GM12875 (cell line): ENCODE data around the gene EPN1.

Experiments used
- H3K4me3 ChIP-seq: one replicate; pipeline ENCODE4 v1.5.1; 2011; ENCODE audit warnings: low read depth, low read length, control low read depth
- TF ChIP-seq, protein P1 (sequence below): IDR thresholded peaks from 2 replicates; pipeline ENCODE4 v1.5.1; 2011; ENCODE audit warnings: low read depth, mild to moderate bottlenecking, control low read depth, inconsistent platforms, low read length, moderate library complexity, borderline replicate concordance; ENCODE audit not compliant: insufficient read depth

The EPN1 gene

DNA sequence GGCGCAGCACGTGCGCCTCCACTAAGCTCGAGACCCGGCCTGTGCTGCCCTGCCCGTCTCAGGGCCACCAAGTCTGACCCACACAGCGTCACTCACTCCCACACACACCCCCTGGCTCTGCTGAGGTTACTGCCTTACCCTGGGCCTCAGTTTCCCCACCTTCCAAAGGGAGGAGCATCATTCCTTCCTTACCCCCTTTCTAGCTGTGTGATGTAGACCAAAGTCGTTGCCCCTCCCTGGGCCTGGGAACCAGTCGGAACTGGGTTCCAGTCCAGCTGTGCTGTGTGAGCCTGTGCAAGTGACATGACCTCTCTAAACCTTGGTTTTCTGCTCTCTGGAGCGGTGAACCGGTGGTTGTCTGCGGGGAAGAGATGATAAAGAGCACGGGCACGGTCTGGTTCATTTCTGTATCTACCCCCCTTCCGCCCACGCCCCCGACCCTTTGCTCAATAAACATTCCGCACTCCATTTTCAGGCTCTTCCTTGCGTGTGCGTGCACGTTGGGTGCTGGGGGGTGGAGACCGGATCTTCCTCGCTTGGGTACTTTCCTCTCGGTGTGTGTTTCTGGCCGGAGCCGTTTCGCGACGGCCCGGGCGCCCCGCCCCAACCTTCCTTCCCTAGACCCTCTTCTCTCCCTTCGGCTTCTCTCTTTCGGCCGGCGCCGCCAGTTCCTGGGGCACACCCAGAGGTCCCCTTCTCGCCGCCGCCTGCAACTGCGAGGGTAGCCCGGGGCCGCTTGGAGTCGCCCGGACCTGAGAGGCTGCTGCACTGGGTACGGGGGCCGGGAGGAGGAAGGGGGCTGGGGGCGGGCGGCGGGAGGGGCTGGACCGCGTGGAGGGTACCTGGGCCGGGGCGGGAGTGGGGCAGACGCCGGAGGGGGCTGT, 31.8 kb upstream of the EPN1 start, which contains the start of gene ZNF581:
TSS of gene ZNF581 (plus strand) at position 647 of the 884 bp plus-strand sequence. CDS start 923 bp downstream, outside the sequence.
- H3K4me3 ChIP-seq: peak within 1 kb of the TSS; percentile 80
- TF ChIP-seq, protein P1, sequence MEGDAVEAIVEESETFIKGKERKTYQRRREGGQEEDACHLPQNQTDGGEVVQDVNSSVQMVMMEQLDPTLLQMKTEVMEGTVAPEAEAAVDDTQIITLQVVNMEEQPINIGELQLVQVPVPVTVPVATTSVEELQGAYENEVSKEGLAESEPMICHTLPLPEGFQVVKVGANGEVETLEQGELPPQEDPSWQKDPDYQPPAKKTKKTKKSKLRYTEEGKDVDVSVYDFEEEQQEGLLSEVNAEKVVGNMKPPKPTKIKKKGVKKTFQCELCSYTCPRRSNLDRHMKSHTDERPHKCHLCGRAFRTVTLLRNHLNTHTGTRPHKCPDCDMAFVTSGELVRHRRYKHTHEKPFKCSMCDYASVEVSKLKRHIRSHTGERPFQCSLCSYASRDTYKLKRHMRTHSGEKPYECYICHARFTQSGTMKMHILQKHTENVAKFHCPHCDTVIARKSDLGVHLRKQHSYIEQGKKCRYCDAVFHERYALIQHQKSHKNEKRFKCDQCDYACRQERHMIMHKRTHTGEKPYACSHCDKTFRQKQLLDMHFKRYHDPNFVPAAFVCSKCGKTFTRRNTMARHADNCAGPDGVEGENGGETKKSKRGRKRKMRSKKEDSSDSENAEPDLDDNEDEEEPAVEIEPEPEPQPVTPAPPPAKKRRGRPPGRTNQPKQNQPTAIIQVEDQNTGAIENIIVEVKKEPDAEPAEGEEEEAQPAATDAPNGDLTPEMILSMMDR: no peak

GRCh38 chr19:55643887-55644176, 31.2 kb upstream of the EPN1 start:
- H3K4me3 ChIP-seq: peak overlapping the region; percentile 80
- TF ChIP-seq, protein P1: no peak

DNA sequence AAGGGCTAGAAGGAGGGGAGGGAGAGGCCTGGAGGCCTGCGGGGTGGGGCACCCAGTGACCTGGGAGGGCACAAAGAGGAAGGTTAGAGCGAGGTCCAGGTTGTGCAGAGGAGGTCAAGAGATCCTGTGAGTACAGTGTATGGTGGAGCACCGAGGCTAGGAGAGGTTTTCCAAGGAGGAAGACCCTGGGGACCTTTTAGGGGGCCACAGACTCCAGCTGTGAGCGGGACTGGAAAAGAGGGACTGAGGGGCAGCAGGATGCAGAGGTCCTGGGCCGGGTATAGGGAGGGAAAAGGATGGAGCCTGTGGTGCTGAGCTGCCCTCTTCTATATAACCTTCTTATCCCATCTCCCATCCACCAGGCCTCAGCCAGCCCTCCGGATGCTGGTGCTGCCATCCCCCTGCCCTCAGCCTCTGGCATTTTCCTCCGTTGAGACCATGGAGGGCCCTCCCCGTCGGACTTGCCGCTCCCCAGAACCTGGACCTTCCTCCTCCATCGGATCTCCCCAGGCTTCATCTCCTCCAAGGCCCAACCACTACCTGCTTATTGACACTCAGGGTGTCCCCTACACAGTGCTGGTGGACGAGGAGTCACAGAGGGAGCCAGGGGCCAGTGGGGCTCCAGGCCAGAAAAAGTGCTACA, 30.7 kb upstream of the EPN1 start:
- TF ChIP-seq, protein P1: no peak
- H3K4me3 ChIP-seq: peak overlapping the region; percentile 80

DNA sequence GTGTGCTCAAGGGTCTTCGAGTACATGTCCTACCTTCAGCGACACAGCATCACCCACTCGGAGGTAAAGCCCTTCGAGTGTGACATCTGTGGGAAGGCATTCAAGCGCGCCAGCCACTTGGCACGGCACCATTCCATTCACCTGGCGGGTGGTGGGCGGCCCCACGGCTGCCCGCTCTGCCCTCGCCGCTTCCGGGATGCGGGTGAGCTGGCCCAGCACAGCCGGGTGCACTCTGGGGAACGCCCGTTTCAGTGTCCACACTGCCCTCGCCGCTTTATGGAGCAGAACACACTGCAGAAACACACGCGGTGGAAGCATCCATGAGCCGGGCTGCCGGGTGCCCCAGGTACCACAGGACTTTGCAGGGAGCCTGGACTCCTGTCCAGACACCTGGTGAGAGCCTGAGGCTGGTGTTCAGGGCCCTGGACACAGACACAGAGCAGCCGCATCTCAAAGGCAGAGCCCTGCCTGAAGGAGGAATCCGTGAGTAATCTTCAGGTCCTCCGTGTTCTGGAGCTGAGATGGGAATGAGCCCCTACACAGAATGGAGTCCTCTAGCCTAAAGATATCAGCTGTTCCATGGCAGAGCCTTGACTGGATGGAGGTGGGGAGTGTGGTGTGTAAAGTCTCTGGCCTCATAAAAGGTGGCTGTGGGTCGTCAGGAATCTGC, 30.0 kb upstream of the EPN1 start:
- TF ChIP-seq, protein P1: no peak
- peak overlapping the region; percentile 80 for H3K4me3 ChIP-seq

DNA sequence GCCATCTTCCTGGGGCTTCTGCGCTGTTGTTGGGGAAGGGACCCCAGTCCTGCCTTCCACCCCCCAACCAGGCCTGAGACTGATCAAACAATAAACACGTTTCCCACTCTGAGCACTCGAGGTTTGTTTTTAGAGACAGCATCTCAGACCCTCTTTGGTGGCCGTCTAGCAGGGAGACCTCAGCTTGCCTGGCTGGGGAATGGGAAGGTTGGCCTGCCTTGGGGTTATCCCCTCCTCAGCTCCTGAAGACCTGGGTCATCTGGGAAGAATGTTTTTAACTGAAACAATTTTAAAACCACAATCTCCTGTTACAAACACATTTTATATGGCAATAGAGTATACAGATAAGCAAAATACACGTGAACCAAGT, 29.5 kb upstream of the EPN1 start:
- peak overlapping the region; percentile 80 for H3K4me3 ChIP-seq
- TF ChIP-seq, protein P1: no peak

DNA sequence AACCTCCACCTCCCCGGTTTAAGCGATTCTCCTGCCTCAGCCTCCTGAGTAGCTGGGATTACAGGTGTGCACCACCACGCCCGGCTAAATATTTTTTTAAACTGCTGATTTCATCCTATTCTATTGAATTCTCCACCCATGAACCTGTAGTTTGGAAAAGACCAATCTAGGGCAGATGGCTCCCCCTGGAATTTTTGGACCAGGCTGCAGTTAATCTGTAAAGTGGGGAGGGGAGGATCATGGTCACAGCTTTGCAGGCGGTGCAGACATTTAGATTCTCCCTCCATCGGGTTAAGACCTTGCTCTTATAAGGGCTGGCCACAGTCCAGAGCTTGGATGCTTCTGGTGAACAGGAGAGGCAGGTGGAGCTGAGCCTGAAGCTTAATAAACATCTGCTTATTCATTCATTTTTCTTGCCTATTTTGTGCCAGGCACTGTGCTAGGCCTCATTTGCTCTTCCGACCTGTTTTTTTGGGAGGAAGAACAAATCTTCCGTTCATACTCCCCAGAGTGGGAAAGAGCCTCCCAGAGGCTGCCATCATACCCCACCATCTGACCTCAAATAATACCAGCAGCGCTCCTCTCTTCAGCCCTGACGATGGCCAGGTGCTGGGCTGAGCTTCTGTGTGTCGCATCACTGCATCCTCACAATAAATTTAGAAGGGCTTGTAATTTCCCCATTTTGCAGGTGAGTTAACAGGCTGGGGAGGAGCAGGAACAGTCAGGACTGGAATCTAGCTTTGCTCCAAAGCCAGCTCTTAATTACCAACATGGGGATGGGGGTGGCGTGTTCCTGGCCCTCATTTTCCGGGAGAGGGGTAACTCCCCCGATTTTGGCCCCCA, 27.9 kb upstream of the EPN1 start:
- peak overlapping the region; percentile 90 for H3K4me3 ChIP-seq
- TF ChIP-seq, protein P1: no peak
